ENCODE data around the gene SLC9A4.

Gene SLC9A4

GRCh38 chr2:102494570-102494969, 21.5 kb downstream of the SLC9A4 start:
- Histone ChIP-seq H3K9me3 (ENCODE audit: control insufficient read depth in 5 of 5, low read length in 5 of 5) (peaks cover 0 to 8% (median 4%) of the 10 kb centered on the region in 5 donors), H3K27ac (ENCODE audit: low read depth, low read length) (no peak overlapping the region), H3K4me3 (ENCODE audit: low read depth in 1 of 5, low read length in 5 of 5) (no peak overlapping the region), H3K36me3 (ENCODE audit: control insufficient read depth in 5 of 5, insufficient read depth in 5 of 5, low read length in 5 of 5) (no peaks in the 10 kb centered on the region), H3K4me1 (ENCODE audit: control insufficient read depth in 5 of 5, insufficient read depth in 5 of 5, low read length in 5 of 5) (no peaks in the 10 kb centered on the region), H3K9ac (ENCODE audit: low read length in 5 of 5) (no peak overlapping the region), H3K27me3 (ENCODE audit: control insufficient read depth in 5 of 5, insufficient read depth in 4 of 5, low read length in 5 of 5) (no peaks in the 10 kb centered on the region)

DNA sequence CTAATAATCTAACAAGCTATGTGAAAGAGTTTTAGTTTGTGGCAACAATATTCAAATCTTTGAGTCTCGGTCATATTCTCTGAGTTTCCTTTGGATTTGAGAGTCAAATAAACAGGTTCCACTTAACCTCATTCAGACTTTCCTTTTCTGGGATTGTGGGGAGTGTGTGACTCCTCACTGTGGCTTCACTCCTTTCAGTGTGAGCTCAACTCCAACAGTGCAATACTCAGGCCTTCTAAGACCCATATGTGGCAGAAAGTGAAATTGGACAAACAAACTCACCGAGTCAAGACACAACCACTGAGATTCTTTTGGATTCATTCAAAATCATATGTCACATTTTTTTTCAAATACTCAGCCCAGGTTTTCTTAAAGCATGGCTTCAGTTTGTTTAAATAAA, 25.4 kb downstream of the SLC9A4 start:
- H3K9me3 ChIP-seq (ENCODE audit: control insufficient read depth in 5 of 5, low read length in 5 of 5) = peaks cover 0 to 8% (median 0%) of the 10 kb centered on the region in 5 donors
- no peak overlapping the region for H3K4me3 ChIP-seq (ENCODE audit: low read depth in 1 of 5, low read length in 5 of 5)
- H3K4me1 ChIP-seq (ENCODE audit: control insufficient read depth in 5 of 5, insufficient read depth in 5 of 5, low read length in 5 of 5) = no peaks in the 10 kb centered on the region
- no peaks in the 10 kb centered on the region for H3K27me3 ChIP-seq (ENCODE audit: control insufficient read depth in 5 of 5, insufficient read depth in 4 of 5, low read length in 5 of 5)
- no peak overlapping the region for H3K27ac ChIP-seq (ENCODE audit: low read depth, low read length)
- H3K9ac ChIP-seq (ENCODE audit: low read length in 5 of 5) = no peak overlapping the region
- H3K36me3 ChIP-seq (ENCODE audit: control insufficient read depth in 5 of 5, insufficient read depth in 5 of 5, low read length in 5 of 5) = no peaks in the 10 kb centered on the region

GRCh38 chr2:102499558-102499957, 26.5 kb downstream of the SLC9A4 start:
- Histone ChIP-seq H3K9me3 (ENCODE audit: control insufficient read depth in 5 of 5, low read length in 5 of 5) (peaks cover 0 to 6% (median 0%) of the 10 kb centered on the region in 5 donors), H3K27me3 (ENCODE audit: control insufficient read depth in 5 of 5, insufficient read depth in 4 of 5, low read length in 5 of 5) (no peaks in the 10 kb centered on the region), H3K36me3 (ENCODE audit: control insufficient read depth in 5 of 5, insufficient read depth in 5 of 5, low read length in 5 of 5) (no peaks in the 10 kb centered on the region), H3K4me1 (ENCODE audit: control insufficient read depth in 5 of 5, insufficient read depth in 5 of 5, low read length in 5 of 5) (no peaks in the 10 kb centered on the region), H3K4me3 (ENCODE audit: low read depth in 1 of 5, low read length in 5 of 5) (no peak overlapping the region), H3K27ac (ENCODE audit: low read depth, low read length) (no peak overlapping the region), H3K9ac (ENCODE audit: low read length in 5 of 5) (no peak overlapping the region)

GRCh38 chr2:102502576-102502975, 29.6 kb downstream of the SLC9A4 start:
- H3K9me3 ChIP-seq (ENCODE audit: control insufficient read depth in 5 of 5, low read length in 5 of 5) = no peaks in the 10 kb centered on the region
- peaks cover 0 to 4% (median 0%) of the 10 kb centered on the region in 5 donors for H3K27me3 ChIP-seq (ENCODE audit: control insufficient read depth in 5 of 5, insufficient read depth in 4 of 5, low read length in 5 of 5)
- no peak overlapping the region for H3K27ac ChIP-seq (ENCODE audit: low read depth, low read length)
- H3K9ac ChIP-seq (ENCODE audit: low read length in 5 of 5) = no peak overlapping the region
- H3K4me1 ChIP-seq (ENCODE audit: control insufficient read depth in 5 of 5, insufficient read depth in 5 of 5, low read length in 5 of 5) = no peaks in the 10 kb centered on the region
- H3K36me3 ChIP-seq (ENCODE audit: control insufficient read depth in 5 of 5, insufficient read depth in 5 of 5, low read length in 5 of 5) = no peaks in the 10 kb centered on the region
- no peak overlapping the region for H3K4me3 ChIP-seq (ENCODE audit: low read depth in 1 of 5, low read length in 5 of 5)

GRCh38 chr2:102504833-102505232, 31.8 kb downstream of the SLC9A4 start:
- no peak overlapping the region for H3K27ac ChIP-seq (ENCODE audit: low read depth, low read length)
- H3K36me3 ChIP-seq (ENCODE audit: control insufficient read depth in 5 of 5, insufficient read depth in 5 of 5, low read length in 5 of 5) = no peaks in the 10 kb centered on the region
- H3K4me3 ChIP-seq (ENCODE audit: low read depth in 1 of 5, low read length in 5 of 5) = no peak overlapping the region
- peaks cover 0 to 4% (median 0%) of the 10 kb centered on the region in 5 donors for H3K27me3 ChIP-seq (ENCODE audit: control insufficient read depth in 5 of 5, insufficient read depth in 4 of 5, low read length in 5 of 5)
- peaks cover 0 to 6% (median 5%) of the 10 kb centered on the region in 5 donors for H3K9me3 ChIP-seq (ENCODE audit: control insufficient read depth in 5 of 5, low read length in 5 of 5)
- H3K9ac ChIP-seq (ENCODE audit: low read length in 5 of 5) = no peak overlapping the region
- no peaks in the 10 kb centered on the region for H3K4me1 ChIP-seq (ENCODE audit: control insufficient read depth in 5 of 5, insufficient read depth in 5 of 5, low read length in 5 of 5)

GRCh38 chr2:102505290-102505689, 32.3 kb downstream of the SLC9A4 start:
- Histone ChIP-seq H3K27ac (ENCODE audit: low read depth, low read length) (no peak overlapping the region), H3K9me3 (ENCODE audit: control insufficient read depth in 5 of 5, low read length in 5 of 5) (peaks cover 0 to 6% (median 5%) of the 10 kb centered on the region in 5 donors), H3K9ac (ENCODE audit: low read length in 5 of 5) (no peak overlapping the region), H3K4me1 (ENCODE audit: control insufficient read depth in 5 of 5, insufficient read depth in 5 of 5, low read length in 5 of 5) (no peaks in the 10 kb centered on the region), H3K27me3 (ENCODE audit: control insufficient read depth in 5 of 5, insufficient read depth in 4 of 5, low read length in 5 of 5) (peaks cover 0 to 4% (median 0%) of the 10 kb centered on the region in 5 donors), H3K36me3 (ENCODE audit: control insufficient read depth in 5 of 5, insufficient read depth in 5 of 5, low read length in 5 of 5) (no peaks in the 10 kb centered on the region), H3K4me3 (ENCODE audit: low read depth in 1 of 5, low read length in 5 of 5) (no peak overlapping the region)

DNA sequence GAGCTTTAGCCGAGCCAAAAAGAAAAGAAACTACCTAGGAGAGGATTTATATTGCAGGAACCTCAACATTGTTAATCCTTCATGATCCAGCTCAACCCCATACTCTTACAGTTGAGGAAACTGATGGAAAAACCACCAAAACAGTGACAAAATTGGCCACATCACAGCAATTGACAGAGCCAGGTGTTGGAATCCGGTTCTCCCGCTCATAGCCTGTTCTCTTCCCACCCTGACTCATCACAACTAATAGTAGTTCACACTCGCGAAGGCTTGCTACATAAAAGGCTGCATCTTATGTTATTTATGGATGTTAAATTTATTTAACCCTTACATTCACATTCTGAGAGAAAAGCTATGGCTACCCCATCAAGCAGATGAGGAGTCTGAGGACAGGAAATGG, 33.7 kb downstream of the SLC9A4 start:
- no peaks in the 10 kb centered on the region for H3K36me3 ChIP-seq (ENCODE audit: control insufficient read depth in 5 of 5, insufficient read depth in 5 of 5, low read length in 5 of 5)
- H3K9me3 ChIP-seq (ENCODE audit: control insufficient read depth in 5 of 5, low read length in 5 of 5) = peaks cover 0 to 6% (median 5%) of the 10 kb centered on the region in 5 donors
- no peaks in the 10 kb centered on the region for H3K4me1 ChIP-seq (ENCODE audit: control insufficient read depth in 5 of 5, insufficient read depth in 5 of 5, low read length in 5 of 5)
- no peak overlapping the region for H3K4me3 ChIP-seq (ENCODE audit: low read depth in 1 of 5, low read length in 5 of 5)
- H3K27ac ChIP-seq (ENCODE audit: low read depth, low read length) = no peak overlapping the region
- H3K27me3 ChIP-seq (ENCODE audit: control insufficient read depth in 5 of 5, insufficient read depth in 4 of 5, low read length in 5 of 5) = peaks cover 0 to 4% (median 0%) of the 10 kb centered on the region in 5 donors
- no peak overlapping the region for H3K9ac ChIP-seq (ENCODE audit: low read length in 5 of 5)

DNA sequence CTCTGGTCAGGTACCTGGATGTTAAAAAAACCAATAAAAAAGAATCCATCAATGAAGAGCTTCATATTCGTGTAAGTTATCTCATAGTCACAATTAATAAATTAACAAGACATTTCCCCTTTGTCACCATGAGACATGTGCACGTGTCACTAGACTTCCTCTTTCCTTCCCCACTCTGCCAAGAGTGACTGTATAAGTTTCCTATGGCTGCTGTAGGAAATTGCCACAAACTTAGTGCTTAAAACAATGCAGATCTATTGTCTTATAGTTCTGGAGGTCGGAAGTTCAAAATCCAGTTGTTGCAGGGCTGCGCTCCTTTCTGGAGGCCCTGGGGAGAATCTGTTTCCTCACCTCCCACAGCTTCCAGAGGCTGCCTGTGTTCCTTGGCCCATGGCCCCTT, 35.8 kb downstream of the SLC9A4 start:
- Histone ChIP-seq H3K9ac (ENCODE audit: low read length in 5 of 5) (no peak overlapping the region), H3K4me3 (ENCODE audit: low read depth in 1 of 5, low read length in 5 of 5) (no peak overlapping the region), H3K4me1 (ENCODE audit: control insufficient read depth in 5 of 5, insufficient read depth in 5 of 5, low read length in 5 of 5) (no peaks in the 10 kb centered on the region), H3K27ac (ENCODE audit: low read depth, low read length) (no peak overlapping the region), H3K27me3 (ENCODE audit: control insufficient read depth in 5 of 5, insufficient read depth in 4 of 5, low read length in 5 of 5) (peaks cover 0 to 4% (median 0%) of the 10 kb centered on the region in 5 donors), H3K9me3 (ENCODE audit: control insufficient read depth in 5 of 5, low read length in 5 of 5) (peaks cover 0 to 6% (median 5%) of the 10 kb centered on the region in 5 donors), H3K36me3 (ENCODE audit: control insufficient read depth in 5 of 5, insufficient read depth in 5 of 5, low read length in 5 of 5) (no peaks in the 10 kb centered on the region)

DNA sequence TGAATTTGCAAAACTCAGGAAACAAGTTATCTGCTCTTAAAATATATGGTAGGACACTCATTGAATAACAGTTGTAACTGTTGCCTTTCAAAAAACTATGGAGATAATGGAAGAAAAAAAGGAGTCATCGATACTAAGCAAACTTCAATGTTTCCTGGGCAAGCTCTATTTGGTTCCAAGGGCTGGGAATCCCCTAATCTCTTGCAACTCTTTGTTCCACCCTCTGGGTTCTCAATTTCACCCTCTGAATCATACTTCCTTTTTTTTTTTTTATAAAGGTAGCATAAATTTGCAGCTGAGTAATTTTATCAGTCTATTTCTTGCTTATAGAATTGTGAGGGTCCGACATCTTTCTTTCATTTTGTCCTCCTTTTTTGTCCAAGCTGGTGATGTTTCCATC, 36.7 kb downstream of the SLC9A4 start:
- Histone ChIP-seq H3K4me1 (ENCODE audit: control insufficient read depth in 5 of 5, insufficient read depth in 5 of 5, low read length in 5 of 5) (no peaks in the 10 kb centered on the region), H3K9ac (ENCODE audit: low read length in 5 of 5) (no peak overlapping the region), H3K27ac (ENCODE audit: low read depth, low read length) (no peak overlapping the region), H3K9me3 (ENCODE audit: control insufficient read depth in 5 of 5, low read length in 5 of 5) (peaks cover 0 to 6% (median 5%) of the 10 kb centered on the region in 5 donors), H3K27me3 (ENCODE audit: control insufficient read depth in 5 of 5, insufficient read depth in 4 of 5, low read length in 5 of 5) (peaks cover 0 to 4% (median 0%) of the 10 kb centered on the region in 5 donors), H3K4me3 (ENCODE audit: low read depth in 1 of 5, low read length in 5 of 5) (no peak overlapping the region), H3K36me3 (ENCODE audit: control insufficient read depth in 5 of 5, insufficient read depth in 5 of 5, low read length in 5 of 5) (no peaks in the 10 kb centered on the region)

GRCh38 chr2:102510791-102511575, 38.0 kb downstream of the SLC9A4 start:
- Histone ChIP-seq H3K9me3 (ENCODE audit: control insufficient read depth in 5 of 5, low read length in 5 of 5) (peaks cover 0 to 6% (median 5%) of the 10 kb centered on the region in 5 donors), H3K4me1 (ENCODE audit: control insufficient read depth in 5 of 5, insufficient read depth in 5 of 5, low read length in 5 of 5) (no peaks in the 10 kb centered on the region), H3K4me3 (ENCODE audit: low read depth in 1 of 5, low read length in 5 of 5) (no peak overlapping the region)

More at GRCh38 chr2:102510791-102511575, 38.0 kb downstream of the SLC9A4 start:
- peaks cover 0 to 4% (median 0%) of the 10 kb centered on the region in 5 donors for H3K27me3 ChIP-seq (ENCODE audit: control insufficient read depth in 5 of 5, insufficient read depth in 4 of 5, low read length in 5 of 5)
- H3K36me3 ChIP-seq (ENCODE audit: control insufficient read depth in 5 of 5, insufficient read depth in 5 of 5, low read length in 5 of 5) = no peaks in the 10 kb centered on the region
- H3K9ac ChIP-seq (ENCODE audit: low read length in 5 of 5) = no peak overlapping the region
- no peak overlapping the region for H3K27ac ChIP-seq (ENCODE audit: low read depth, low read length)

Measured in subcutaneous abdominal adipose tissue (tissue), 5 donors.